Prostate gland (tissue), 2 donors: ENCODE results near the gene CEP112.

ENCODE experiments used
- POLR2A ChIP-seq: fragments of 450-650 bp; IDR thresholded peaks from one replicate; pipeline ENCODE4 v1.6.1; 2016; ENCODE audit warnings: antibody characterized with exemption, mild to moderate bottlenecking
- POLR2AphosphoS5 ChIP-seq: sonication (generic); formaldehyde crosslinking; IDR thresholded peaks from one replicate; pipeline ENCODE4 v1.6.1; 2017; ENCODE audit warnings: antibody characterized with exemption
- TF ChIP-seq, protein P1 (sequence below), 4 experiments: fragments of 200-600 bp in 2 of 4; fragments of 450-650 bp in 2 of 4; sonication (generic) in 2 of 4; IDR thresholded peaks; 1 replicate in 3 of 4; 2 replicates in 1 of 4; pipeline ENCODE4 v1.5.1; 2016 to 2019; ENCODE audit warnings: antibody characterized with exemption in 4 of 4, mild to moderate bottlenecking in 2 of 4, moderate library complexity in 2 of 4

DNA sequence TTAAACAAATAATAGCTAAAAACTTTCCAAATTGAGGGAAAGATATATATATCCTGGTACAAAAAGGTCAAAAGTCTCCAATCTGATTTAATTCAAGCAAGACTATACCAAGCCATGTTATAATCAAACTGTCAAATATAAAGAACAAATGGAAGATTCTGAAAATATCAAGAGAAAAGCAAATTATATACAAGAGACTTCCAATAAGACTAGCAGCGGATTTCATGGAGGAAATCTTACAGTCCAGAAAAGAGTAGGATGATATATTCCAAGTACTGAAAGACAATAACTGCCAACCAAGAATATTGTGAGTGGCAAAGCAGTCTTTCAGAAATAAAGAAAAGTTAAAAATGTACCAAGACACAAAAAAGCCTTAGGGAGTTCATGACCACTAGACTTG, 102.2 kb downstream of the CEP112 start:
- TF ChIP-seq, protein P1, sequence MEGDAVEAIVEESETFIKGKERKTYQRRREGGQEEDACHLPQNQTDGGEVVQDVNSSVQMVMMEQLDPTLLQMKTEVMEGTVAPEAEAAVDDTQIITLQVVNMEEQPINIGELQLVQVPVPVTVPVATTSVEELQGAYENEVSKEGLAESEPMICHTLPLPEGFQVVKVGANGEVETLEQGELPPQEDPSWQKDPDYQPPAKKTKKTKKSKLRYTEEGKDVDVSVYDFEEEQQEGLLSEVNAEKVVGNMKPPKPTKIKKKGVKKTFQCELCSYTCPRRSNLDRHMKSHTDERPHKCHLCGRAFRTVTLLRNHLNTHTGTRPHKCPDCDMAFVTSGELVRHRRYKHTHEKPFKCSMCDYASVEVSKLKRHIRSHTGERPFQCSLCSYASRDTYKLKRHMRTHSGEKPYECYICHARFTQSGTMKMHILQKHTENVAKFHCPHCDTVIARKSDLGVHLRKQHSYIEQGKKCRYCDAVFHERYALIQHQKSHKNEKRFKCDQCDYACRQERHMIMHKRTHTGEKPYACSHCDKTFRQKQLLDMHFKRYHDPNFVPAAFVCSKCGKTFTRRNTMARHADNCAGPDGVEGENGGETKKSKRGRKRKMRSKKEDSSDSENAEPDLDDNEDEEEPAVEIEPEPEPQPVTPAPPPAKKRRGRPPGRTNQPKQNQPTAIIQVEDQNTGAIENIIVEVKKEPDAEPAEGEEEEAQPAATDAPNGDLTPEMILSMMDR (IDR thresholded peaks at IDR 0.05): no peak
- TF ChIP-seq POLR2A: no peak
- TF ChIP-seq POLR2AphosphoS5: no peak
